ENCODE data around the gene IGSF23.
"Not testable (repeated sequence)": the region's sequence is repeated elsewhere in the genome, so short reads cannot be mapped to it uniquely, and the experiment has no call there.

IGSF23 gene

DNA sequence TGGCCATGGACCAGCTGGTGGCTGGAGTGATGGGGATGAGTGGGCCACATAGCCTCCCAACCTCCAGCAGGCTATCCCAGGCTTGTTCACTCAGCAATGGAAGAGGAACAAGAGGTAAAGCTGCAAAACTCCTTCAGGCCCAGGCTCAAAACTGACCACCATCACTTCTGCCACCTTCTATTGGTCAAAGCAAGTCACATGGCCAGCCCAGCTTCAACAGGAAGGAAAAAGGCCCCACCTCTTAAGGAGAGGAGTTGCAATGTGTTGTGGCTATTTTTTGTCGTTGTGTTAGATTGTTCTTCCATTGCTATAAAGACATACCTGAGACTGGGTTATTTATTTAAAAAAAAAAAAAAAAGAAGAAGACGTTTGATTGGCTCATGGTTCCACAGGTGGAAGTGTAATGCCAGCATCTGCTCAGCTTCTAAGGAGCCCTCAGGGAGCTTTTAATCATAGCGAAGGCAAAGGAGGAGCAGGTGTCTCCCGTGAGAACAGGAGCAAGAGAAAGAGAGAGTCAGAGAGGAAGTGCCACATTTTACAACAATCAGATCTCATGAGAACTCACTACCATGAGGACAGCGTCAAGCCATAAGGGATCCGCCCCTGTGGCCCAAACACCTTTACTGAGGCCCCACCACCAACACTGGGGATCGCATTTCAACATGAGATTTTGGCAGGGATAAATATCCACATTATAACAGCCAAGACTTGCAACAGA, 5.4 kb downstream of the IGSF23 start:
- DNase-seq (ENCODE audit: insufficient read length) (no peak), FAIRE-seq (no peak)
- TF ChIP-seq TAF1 (IDR thresholded peaks at IDR 0.05; ENCODE audit: borderline replicate concordance, low read depth, low read length) (no peak), POLR2AphosphoS5 (IDR thresholded peaks at IDR 0.05; ENCODE audit: low read depth, low read length) (no peak), POLR2A (IDR thresholded peaks at IDR 0.05; ENCODE audit: low read depth, low read length) (no peak)

DNA sequence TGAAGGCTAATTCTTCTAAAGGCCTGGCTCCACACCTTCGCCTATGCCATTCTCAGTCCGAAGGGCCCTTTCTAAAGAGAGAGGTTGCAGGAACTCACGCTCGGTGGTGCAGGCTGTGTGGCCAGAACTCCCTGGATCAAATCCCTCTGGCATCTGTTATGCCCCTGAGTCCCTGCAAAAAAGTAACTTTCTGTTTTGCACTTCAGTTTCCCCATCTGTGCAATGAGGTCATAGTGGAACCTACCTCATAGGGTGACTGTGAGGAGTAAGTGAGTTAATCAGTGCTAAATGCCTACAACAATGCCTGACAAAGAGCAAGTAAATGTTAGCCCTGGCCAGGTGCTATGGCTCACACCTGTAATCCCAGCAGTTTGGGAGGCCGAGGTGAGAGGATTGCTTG, 7.3 kb downstream of the IGSF23 start:
- FAIRE-seq (no peak), DNase-seq (ENCODE audit: insufficient read length) (no peak)
- TF ChIP-seq TAF1 (IDR thresholded peaks at IDR 0.05; ENCODE audit: borderline replicate concordance, low read depth, low read length) (no peak), POLR2A (IDR thresholded peaks at IDR 0.05; ENCODE audit: low read depth, low read length) (no peak), POLR2AphosphoS5 (IDR thresholded peaks at IDR 0.05; ENCODE audit: low read depth, low read length) (no peak)

- TF ChIP-seq TAF1 (IDR thresholded peaks at IDR 0.05; ENCODE audit: borderline replicate concordance, low read depth, low read length) (no peak), POLR2AphosphoS5 (IDR thresholded peaks at IDR 0.05; ENCODE audit: low read depth, low read length) (no peak), POLR2A (IDR thresholded peaks at IDR 0.05; ENCODE audit: low read depth, low read length) (no peak)
- DNase-seq (ENCODE audit: insufficient read length) (no peak), FAIRE-seq (no peak)
These were observed 8.0 kb downstream of the IGSF23 start for GRCh38 chr19:44621367-44621766.

DNA sequence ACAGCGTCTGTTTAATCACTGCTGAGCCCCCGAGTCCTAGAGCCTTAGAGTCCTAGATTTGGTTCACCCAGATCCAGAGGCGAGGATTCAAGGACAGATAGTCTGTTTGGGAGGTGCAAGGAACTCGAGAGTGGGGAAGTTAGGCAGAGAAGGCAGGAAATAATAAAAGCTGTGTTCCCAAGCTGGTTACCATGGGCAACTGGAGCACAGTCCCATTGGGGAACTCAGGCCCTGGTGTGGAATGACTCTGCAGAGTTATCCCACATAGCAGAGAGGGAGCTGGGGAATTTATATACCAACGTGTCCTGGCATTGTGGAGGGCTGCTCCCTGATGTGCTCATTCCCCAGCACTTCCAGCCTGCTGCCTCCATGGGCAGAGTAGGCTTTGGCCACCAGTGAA, 9.7 kb downstream of the IGSF23 start:
- no peak for DNase-seq (ENCODE audit: insufficient read length)
- FAIRE-seq = no peak
- TF ChIP-seq POLR2A (IDR thresholded peaks at IDR 0.05; ENCODE audit: low read depth, low read length) (no peak), POLR2AphosphoS5 (IDR thresholded peaks at IDR 0.05; ENCODE audit: low read depth, low read length) (no peak), TAF1 (IDR thresholded peaks at IDR 0.05; ENCODE audit: borderline replicate concordance, low read depth, low read length) (no peak)

- FAIRE-seq = no peak
- TF ChIP-seq POLR2AphosphoS5 (IDR thresholded peaks at IDR 0.05; ENCODE audit: low read depth, low read length) = no peak
- TF ChIP-seq POLR2A (IDR thresholded peaks at IDR 0.05; ENCODE audit: low read depth, low read length) = no peak
- DNase-seq (ENCODE audit: insufficient read length) = no peak
These were observed 10.3 kb downstream of the IGSF23 start for GRCh38 chr19:44623626-44624025.

DNA sequence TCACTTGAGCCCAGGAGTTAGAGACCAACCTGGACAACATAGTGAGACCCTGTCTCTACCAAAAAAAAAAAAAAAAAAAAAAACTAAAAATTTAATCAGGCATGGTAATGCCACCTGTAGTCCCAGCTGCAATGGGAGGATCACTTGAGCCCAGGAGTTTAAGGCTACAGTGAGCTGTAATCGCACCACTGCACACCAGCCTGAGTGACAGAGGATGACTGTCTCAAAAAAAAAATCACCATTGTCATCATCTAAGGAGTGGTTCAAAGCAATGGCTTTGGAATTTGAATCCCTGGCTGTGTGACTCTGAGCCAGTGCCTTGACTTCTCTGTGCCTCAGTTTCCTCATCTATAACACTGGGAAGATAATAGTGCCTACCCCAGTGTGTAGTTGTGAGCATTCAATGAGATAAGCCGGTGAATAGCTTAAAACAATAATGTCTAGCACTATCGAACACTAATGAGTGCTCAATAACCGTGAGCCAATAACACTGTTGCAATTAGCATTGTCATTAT, 11.5 kb downstream of the IGSF23 start:
- TF ChIP-seq POLR2A (IDR thresholded peaks at IDR 0.05; ENCODE audit: low read depth, low read length) (no peak), POLR2AphosphoS5 (IDR thresholded peaks at IDR 0.05; ENCODE audit: low read depth, low read length) (no peak), TAF1 (IDR thresholded peaks at IDR 0.05; ENCODE audit: borderline replicate concordance, low read depth, low read length) (no peak)
- no peak for DNase-seq (ENCODE audit: insufficient read length)
- no peak for FAIRE-seq

- not testable (repeated sequence) for FAIRE-seq; DNase-seq (ENCODE audit: insufficient read length)
These were observed 12.3 kb downstream of the IGSF23 start for GRCh38 chr19:44625637-44626036.

DNA sequence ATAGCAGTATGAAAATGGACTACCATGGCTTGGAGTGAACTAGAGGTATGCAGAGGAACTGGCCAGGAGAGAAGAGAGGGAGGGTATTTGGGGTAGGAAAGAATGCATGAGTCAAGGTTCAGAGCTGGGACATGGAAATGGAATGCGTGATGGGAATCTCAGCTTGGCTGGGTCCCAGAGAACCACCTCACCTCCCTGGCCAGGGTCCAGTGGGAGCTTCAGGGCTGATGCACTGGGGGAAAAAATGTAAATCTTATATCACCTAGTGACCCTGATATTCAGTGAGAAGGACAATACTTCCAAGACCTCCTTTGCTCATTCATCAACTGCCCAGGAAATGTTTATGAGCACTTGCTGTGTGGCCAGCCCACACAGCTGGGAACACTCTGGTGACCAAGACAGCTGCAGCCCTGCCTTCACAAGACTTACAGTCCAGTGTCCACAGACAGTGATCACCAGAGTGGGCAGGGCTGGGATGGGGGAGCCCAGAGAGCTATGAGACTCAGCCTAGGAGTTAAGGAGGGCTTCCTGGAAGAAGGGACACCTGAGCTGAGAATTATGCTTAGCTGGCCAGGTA, 12.8 kb downstream of the IGSF23 start:
- FAIRE-seq (no peak), DNase-seq (ENCODE audit: insufficient read length) (no peak)
- TF ChIP-seq POLR2A (IDR thresholded peaks at IDR 0.05; ENCODE audit: low read depth, low read length) = no peak
- no peak for TF ChIP-seq POLR2AphosphoS5 (IDR thresholded peaks at IDR 0.05; ENCODE audit: low read depth, low read length)
- no peak for TF ChIP-seq TAF1 (IDR thresholded peaks at IDR 0.05; ENCODE audit: borderline replicate concordance, low read depth, low read length)

GRCh38 chr19:44627631-44628030, 14.3 kb downstream of the IGSF23 start:
- DNase-seq (ENCODE audit: insufficient read length) = no peak
- no peak for TF ChIP-seq TAF1 (IDR thresholded peaks at IDR 0.05; ENCODE audit: borderline replicate concordance, low read depth, low read length)
- no peak for TF ChIP-seq POLR2AphosphoS5 (IDR thresholded peaks at IDR 0.05; ENCODE audit: low read depth, low read length)
- no peak for TF ChIP-seq POLR2A (IDR thresholded peaks at IDR 0.05; ENCODE audit: low read depth, low read length)
- FAIRE-seq = no peak

DNA sequence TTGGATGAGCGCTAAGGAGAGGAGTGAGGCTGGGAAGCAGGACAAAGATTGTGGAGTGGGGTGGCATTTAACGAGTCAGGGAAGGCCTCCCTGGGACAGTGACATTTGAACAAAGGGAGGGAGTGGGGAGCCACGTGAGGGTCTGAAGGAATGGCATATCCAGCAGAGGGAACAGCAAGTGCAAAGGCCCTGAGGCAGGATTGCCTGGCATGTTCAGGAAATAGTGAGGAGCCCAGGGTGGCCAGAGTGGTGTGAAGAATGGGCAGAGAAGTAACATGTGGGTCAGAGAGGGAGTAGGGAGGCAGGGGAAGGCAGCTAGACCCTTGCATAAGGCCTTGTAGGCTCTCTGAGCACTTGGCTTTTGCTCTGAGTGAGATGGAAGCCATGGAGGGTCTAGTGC, 15.4 kb downstream of the IGSF23 start:
- DNase-seq (ENCODE audit: insufficient read length) (no peak), FAIRE-seq (no peak)
- TF ChIP-seq POLR2AphosphoS5 (IDR thresholded peaks at IDR 0.05; ENCODE audit: low read depth, low read length) = no peak
- no peak for TF ChIP-seq TAF1 (IDR thresholded peaks at IDR 0.05; ENCODE audit: borderline replicate concordance, low read depth, low read length)
- TF ChIP-seq POLR2A (IDR thresholded peaks at IDR 0.05; ENCODE audit: low read depth, low read length) = no peak

GRCh38 chr19:44631611-44632010, 18.2 kb downstream of the IGSF23 start:
- FAIRE-seq; DNase-seq (ENCODE audit: insufficient read length): not testable (repeated sequence)

DNA sequence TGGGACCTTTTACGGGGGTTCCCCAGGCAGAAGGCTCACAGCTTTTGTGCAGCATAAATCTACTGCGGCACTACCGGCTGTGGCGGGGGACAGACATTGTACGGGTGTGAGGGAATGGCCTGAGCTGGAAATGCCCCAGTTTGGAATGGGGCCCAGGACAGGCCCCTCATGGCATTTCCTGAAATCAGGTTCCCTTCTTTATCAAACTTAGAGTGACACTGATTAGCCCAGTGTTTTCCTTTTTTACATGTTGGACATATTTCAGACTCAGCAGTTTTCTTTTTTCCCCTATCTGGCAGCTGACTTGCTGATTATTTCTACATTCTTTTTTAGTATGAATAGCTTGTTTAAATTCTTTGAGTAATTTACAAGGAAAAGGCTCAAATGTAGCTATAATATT, 20.7 kb downstream of the IGSF23 start:
- FAIRE-seq; DNase-seq (ENCODE audit: insufficient read length): not testable (repeated sequence)

DNA sequence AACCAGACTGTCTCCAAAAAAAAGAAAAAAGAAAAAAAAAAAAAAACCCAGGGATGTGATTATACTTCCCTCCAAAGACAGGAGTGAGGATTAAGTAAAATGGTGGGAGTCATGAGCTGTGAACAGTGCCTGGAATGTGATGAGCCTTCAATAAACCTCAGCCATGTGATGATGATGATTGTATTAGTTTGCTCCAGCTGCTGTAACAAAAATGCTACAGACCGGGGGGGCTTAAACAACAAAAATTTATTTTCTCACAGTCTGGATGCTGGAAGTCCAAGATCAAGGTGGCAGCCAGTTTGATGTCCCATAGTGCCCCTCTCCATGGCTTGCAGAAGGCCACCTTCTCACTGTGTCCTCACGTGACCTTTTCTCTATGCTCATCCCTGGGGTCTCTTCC, 21.4 kb downstream of the IGSF23 start:
- DNase-seq (ENCODE audit: insufficient read length) (no peak), FAIRE-seq (no peak)
- TF ChIP-seq TAF1 (IDR thresholded peaks at IDR 0.05; ENCODE audit: borderline replicate concordance, low read depth, low read length) = no peak
- no peak for TF ChIP-seq POLR2A (IDR thresholded peaks at IDR 0.05; ENCODE audit: low read depth, low read length)
- TF ChIP-seq POLR2AphosphoS5 (IDR thresholded peaks at IDR 0.05; ENCODE audit: low read depth, low read length) = no peak
